ENCODE data around the gene GCNA.
"Not testable (repeated sequence)": the region's sequence is repeated elsewhere in the genome, so short reads cannot be mapped to it uniquely, and the experiment has no call there.

Gene GCNA

GRCh38 chrX:71636438-71637252 is 58.4 kb downstream of the GCNA start:
- in situ Hi-C loops (cut with HindIII; ENCODE audit: low sequenced_read_pairs): no loop called here

DNA sequence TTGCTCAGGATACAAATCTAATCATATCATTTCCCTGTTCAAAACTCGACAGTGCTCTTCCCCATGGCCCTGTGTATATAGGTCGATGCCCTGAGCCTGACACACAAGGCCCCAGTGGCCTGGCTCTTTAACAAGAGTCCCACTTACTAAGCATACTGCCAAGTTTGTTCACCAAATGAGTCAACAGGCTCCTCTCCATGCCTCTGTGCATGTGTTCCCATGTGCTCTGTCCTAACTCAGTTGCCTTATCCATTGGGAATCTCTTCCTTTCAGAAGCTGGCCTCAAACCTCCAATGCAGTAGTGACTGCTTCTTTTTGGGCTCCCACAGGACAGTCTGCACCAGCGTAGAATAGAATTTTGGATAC is 59.0 kb downstream of the GCNA start:
- in situ Hi-C loops (cut with HindIII; ENCODE audit: low sequenced_read_pairs): no loop called here

DNA sequence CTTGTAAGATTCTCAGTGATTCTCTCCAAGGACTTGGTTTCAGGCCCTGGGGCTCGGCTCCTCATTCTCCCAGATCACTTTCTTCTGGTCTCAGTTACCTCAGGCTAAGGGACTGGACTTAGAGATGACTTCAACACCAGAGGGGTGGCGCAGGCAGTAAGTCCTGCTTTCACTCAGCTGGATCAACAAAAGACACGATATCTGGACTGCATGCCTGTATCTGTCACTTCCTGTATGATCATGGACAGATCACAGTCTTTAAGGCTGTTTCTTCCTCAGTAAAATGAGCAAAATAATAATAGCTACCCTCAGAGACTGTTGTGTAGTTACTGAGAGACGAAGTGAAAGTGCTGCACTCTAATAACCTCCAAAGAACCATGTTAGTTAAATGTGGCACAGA is 59.6 kb downstream of the GCNA start:
- in situ Hi-C loops (cut with HindIII; ENCODE audit: low sequenced_read_pairs): no loop called here

DNA sequence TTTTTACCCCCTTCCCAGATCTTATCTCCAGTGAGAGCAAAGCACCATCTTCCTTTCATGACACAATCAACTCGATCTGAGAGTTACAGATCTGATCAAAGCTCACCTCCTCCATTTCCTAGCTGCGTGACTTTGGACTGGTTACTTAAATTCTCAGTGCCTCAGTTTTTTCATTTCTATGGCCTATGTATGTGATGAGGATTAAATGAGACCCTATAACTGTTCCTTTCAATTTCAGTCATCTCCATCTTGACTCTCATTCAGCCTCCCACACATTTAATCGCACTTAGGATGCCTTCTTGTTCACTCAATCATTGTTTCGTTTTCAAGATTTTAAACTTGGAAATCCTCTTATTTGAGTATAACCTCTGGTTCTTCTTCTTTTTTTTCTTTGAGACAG is 60.2 kb downstream of the GCNA start:
- in situ Hi-C loops (cut with HindIII; ENCODE audit: low sequenced_read_pairs): no loop called here

GRCh38 chrX:71640002-71640401 is 61.8 kb downstream of the GCNA start:
- in situ Hi-C loops (cut with HindIII; ENCODE audit: low sequenced_read_pairs): no loop called here

GRCh38 chrX:71644406-71644805 is 66.2 kb downstream of the GCNA start:
- in situ Hi-C loops (cut with HindIII; ENCODE audit: low sequenced_read_pairs): not testable (repeated sequence)

GRCh38 chrX:71650333-71650969 is 72.2 kb downstream of the GCNA start:
- in situ Hi-C loops (cut with HindIII; ENCODE audit: low sequenced_read_pairs): no loop called here

DNA sequence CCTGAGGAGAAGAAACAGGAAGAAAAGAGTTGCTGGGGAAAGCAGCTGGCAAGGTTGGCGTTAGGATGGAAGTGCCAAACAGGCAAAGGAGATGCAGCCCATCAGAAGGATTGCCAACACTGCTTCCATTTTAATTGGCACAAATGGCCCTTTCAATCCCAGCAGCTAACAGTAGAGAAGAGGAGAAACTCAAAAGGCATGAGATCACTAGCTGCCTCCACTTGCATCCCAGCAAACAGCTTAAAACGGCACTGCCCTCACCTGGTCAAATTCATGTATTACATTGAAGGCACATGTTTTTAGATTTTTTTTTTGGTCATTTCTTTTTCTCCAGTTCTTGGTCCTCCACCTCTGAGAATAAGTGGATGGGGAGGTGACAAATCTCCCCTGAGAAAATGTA is 74.2 kb downstream of the GCNA start:
- in situ Hi-C loops (cut with HindIII; ENCODE audit: low sequenced_read_pairs): no loop called here

DNA sequence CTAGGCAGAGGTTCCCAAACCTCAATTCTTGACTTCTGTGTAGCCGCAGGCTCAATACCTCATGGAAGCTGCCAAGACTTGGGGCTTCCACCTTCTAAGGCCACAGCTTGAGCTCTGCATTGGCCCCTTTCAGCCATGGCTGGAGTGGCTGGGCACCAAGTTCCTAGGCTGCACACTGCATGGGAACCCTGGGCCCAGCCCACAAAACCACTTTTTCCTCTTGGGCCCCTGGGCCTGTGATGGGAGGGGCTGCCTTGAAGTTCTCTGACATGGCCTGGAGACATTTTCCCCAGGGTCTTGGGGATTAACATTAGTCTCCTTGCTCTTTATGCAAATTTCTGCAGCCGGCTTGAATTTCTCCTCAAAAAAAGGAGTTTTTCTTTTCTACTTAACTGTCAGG is 75.1 kb downstream of the GCNA start:
- in situ Hi-C loops (cut with HindIII; ENCODE audit: low sequenced_read_pairs): no loop called here

GRCh38 chrX:71657267-71657666 is 79.0 kb downstream of the GCNA start:
- in situ Hi-C loops (cut with HindIII; ENCODE audit: low sequenced_read_pairs): no loop called here

GRCh38 chrX:71659342-71659741 is 81.1 kb downstream of the GCNA start:
- in situ Hi-C loops (cut with HindIII; ENCODE audit: low sequenced_read_pairs): no loop called here

DNA sequence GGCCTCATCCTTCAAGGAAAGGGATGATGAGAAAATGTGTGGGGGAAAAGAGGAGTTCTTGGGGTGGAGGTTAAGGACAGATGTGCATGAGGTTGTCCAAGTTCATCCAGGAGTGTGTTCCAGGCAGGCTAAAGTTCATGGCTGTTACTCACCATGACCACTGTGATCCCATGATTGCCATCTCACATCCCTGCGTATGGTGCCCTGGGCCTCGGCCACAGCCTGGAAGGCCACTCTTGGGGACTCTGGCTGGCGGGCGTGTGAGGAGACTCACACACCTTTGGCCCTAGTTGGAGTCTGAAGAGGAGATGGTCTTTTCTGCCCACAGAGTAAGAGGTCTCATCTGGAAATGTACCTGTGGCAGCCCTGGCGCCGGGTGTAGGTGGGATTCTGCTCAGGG is 81.7 kb downstream of the GCNA start:
- in situ Hi-C loops (cut with HindIII; ENCODE audit: low sequenced_read_pairs): no loop called here

- in situ Hi-C loops (cut with HindIII; ENCODE audit: low sequenced_read_pairs): no loop called here
These were observed 82.6 kb downstream of the GCNA start for GRCh38 chrX:71660562-71661416.

- in situ Hi-C loops (cut with HindIII; ENCODE audit: low sequenced_read_pairs): no loop called here
These were observed 83.7 kb downstream of the GCNA start for GRCh38 chrX:71661919-71662318.

GRCh38 chrX:71662654-71663053 is 84.4 kb downstream of the GCNA start:
- in situ Hi-C loops (cut with HindIII; ENCODE audit: low sequenced_read_pairs): not testable (repeated sequence)

Data from endothelial cell of hepatic sinusoid (primary cell).